AG09319 (cell line): ENCODE results near the gene HLCS.
A peak's percentile ranks its signal among the peaks of the same experiment; 100 is the strongest.

Source experiments
- DNase-seq: peaks from one replicate; pipeline ENCODE4 v3.0.0-alpha.2; 2010; ENCODE audit warnings: low read depth; ENCODE audit errors: extremely low read depth
- TF ChIP-seq, protein P1 (sequence below): IDR thresholded peaks from 2 replicates; pipeline ENCODE4 v1.5.1; 2011; ENCODE audit warnings: low read depth, mild to moderate bottlenecking, inconsistent platforms, low read length, moderate library complexity

The HLCS gene

DNA sequence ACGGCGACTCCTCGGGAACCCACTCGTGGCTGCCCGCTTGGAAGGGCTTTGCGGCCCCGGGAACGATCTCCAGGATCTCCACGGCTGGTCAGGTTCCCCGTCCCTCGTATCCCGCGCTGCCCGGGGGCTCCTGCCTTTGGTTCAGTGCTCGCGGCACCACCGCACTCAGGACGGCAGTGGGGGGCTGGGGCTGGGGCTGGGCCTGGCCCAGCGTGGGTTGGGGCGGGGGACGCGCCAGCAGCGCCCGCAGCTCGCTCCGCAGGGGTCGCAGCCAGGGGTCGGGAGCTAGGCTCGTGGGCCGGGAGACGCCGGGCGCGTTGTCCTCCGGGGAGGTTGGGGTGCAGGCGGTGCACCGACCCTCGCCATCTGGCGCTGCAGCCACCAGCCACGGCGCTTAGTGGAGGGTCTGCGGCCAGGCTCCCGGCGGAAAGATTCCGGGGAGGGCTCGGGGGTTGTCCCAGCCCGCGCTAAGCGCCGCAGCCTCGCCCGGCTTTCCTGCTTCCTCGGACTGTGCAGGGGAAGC lies 258.6 kb downstream of the HLCS start:
- TF ChIP-seq, protein P1, sequence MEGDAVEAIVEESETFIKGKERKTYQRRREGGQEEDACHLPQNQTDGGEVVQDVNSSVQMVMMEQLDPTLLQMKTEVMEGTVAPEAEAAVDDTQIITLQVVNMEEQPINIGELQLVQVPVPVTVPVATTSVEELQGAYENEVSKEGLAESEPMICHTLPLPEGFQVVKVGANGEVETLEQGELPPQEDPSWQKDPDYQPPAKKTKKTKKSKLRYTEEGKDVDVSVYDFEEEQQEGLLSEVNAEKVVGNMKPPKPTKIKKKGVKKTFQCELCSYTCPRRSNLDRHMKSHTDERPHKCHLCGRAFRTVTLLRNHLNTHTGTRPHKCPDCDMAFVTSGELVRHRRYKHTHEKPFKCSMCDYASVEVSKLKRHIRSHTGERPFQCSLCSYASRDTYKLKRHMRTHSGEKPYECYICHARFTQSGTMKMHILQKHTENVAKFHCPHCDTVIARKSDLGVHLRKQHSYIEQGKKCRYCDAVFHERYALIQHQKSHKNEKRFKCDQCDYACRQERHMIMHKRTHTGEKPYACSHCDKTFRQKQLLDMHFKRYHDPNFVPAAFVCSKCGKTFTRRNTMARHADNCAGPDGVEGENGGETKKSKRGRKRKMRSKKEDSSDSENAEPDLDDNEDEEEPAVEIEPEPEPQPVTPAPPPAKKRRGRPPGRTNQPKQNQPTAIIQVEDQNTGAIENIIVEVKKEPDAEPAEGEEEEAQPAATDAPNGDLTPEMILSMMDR: no peak

DNA sequence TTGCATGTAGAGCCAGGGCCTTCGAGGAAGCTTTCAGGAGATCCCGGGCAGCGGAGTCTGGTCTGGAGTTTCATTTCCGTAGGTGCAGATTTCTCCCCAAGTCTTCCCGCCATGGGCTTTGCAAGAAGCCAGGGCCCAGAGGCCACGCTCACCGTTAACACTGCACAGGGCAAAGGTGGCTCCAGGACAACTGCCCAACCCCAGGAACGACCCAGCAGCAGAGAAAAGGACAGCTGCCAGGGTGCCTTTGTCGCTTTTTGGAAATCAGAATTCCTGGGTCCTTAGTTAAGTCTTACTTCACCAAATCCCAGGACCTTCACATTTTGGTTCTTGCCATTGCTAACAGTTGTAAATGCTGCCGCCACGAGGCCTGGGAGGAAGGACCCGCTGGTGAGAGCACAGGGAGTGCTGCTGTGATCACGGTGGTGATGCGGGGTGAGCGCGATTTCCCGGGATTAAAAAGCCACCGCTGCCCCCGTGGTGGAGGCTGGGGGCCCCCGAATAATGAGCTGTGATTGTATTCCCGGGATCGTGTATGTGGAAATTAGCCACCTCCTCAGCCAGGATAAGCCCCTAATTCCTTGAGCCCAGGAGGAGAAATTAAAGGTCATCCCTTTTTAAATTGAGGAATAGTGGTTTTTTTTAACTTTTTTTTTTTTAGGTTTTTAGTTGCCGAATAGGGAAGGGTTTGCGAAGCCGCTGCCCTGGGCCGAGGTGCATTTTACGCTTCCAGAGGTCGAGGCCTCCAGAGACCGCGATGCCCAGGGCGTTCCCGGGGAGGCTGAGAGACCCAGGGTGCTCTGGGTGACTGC lies 259.3 kb downstream of the HLCS start:
- TF ChIP-seq, protein P1: no peak
- no peak for DNase-seq

More for the DNA sequence above, 258.6 kb downstream of the HLCS start:
- DNase-seq: no peak

DNA sequence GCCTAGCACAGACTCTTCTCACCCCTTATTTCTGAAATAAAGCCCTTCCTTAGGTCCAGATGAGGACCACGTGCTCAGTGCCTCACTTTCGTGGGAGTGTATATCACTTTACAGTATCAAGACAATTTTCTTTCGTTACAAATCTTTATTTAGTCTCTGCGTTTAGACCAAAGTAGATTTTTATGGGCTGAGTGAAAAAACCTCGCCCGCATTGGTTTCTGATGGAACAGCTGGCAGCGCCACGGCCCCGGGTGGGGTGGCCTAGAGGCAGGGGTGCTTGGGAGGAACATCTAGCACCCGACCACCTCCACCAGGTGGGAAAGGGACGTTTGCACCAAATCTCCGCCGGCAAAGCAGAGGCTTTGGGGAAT lies 260.0 kb downstream of the HLCS start:
- TF ChIP-seq, protein P1: no peak
- no peak for DNase-seq

DNA sequence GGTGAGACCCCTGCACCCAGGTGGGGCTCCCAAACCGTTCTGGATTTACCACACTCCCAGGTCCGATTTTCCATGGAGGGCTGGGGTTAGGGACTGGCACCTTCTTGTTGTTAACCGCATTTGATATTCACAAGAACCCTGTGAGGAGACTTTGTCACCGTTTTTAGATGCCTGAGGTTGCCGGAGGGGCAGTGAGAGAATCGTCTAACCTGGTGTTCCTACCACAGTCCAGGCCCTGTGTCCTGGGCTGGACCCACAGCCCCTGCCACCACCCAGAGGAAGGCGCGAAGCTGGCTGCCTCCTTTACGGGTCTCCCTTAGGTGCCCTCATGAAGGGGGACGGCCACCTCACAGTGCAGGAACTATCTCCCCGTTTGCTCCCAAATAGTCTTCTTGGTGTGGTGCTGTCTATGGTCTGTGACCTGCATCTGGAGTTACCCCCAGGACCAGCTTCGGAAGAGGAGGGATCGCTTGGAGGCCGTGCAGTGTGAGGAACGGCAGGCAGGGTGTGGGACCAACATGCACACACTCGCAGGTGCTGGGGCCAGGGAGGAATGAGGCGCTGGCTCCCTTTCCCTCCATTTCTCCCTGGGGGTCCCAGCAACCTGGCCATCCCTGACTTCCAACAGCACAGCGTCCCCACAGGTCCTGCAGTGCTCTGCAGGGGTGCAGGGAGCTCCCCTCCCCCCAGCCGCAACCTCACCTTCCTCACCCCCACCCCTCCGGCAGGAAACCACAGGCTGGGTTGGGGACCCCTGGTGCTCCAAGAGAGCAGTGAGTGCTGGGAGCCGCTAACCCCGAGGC lies 260.6 kb downstream of the HLCS start:
- TF ChIP-seq, protein P1: peak; percentile 4; the same call in 1 of the 2 replicates
- DNase-seq: no peak

DNA sequence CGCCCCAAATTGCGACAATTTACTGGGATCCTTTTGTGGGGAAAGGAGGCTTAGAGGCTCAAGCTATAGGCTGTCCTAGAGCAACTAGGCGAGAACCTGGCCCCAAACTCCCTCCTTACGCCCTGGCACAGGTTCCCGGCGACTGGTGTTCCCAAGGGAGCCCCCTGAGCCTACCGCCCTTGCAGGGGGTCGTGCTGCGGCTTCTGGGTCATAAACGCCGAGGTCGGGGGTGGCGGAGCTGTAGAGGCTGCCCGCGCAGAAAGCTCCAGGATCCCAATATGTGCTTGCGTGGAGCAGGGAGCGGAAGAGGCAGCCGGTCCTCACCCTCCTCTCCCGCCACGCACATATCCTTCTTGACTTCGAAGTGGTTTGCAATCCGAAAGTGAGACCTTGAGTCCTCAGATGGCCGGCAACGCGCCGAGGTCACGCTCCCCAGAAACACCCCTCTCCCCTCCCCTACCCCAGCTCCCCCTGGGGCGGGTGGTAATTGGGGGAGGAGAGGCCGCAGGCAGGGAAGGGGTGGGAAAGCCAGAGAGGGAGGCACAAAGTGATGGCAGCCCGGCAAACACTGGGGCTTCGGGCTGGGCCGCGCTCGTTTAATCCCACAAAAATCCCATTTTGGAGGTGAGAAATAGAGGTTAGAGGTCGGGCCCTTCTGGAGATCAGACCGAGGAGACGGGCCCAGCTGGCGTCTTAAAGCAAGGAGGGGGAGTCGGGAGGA lies 261.4 kb downstream of the HLCS start:
- DNase-seq: no peak
- TF ChIP-seq, protein P1: no peak

DNA sequence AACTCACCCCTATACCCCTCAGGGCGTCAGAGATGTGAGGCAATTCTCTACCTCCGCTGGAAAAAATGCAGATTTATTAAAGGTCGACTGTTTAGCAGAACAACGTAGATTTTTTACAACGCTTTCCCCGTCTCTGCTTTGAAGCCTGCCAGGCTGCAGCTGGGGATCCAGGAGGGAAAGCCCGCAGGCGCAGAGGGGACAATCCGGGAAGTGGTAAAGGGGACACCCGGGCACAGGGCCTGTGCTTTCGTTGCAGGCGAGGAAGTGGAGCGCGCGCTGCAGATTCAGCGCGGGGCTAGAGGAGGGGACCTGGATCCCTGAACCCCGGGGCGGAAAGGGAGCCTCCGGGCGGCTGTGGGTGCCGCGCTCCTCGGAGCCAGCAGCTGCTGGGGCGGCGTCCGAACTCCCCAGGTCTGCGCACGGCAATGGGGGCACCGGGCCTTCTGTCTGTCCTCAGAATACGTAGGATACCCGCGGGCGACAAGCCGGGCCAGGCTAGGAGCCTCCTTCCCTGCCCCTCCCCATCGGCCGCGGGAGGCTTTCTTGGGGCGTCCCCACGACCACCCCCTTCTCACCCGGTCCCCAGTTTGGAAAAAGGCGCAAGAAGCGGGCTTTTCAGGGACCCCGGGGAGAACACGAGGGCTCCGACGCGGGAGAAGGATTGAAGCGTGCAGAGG lies 262.1 kb downstream of the HLCS start:
- TF ChIP-seq, protein P1: no peak
- no peak for DNase-seq
